ENCODE results near the gene LDB3. TPM values are rescaled to one million over a fixed set of nuclear protein-coding genes. Genes with fewer than 3 reads are reported as not detected.

LDB3 gene
- total RNA-seq, 2 donors from 2014 or later = 0.14 to 0.16 TPM

GRCh38 chr10:86775056-86775869, 107.0 kb downstream of the LDB3 start:
- Mint-ChIP-seq H3K9me3 (no peaks in the 10 kb centered on the region), H3K4me1 (ENCODE audit: low read depth) (no peaks in the 10 kb centered on the region), H3K4me3 (no peak overlapping the region), H3K27me3 (ENCODE audit: low read depth) (no peaks in the 10 kb centered on the region), H3K27ac (no peak overlapping the region), H3K36me3 (ENCODE audit: insufficient read depth in 2 of 2) (no peaks in the 10 kb centered on the region)
- ATAC-seq (replicated peaks in 1 of 2) (peak in 1 of 2 donors; percentile 30), DNase-seq (no peak)

GRCh38 chr10:86775870-86776180, 107.5 kb downstream of the LDB3 start:
- Mint-ChIP-seq H3K36me3 (ENCODE audit: insufficient read depth in 2 of 2) (no peaks in the 10 kb centered on the region), H3K4me3 (no peak overlapping the region)

GRCh38 chr10:86779220-86780017, 111.1 kb downstream of the LDB3 start:
- no peak for DNase-seq
- Mint-ChIP-seq H3K27me3 (ENCODE audit: low read depth) (no peaks in the 10 kb centered on the region), H3K4me3 (no peak overlapping the region), H3K36me3 (ENCODE audit: insufficient read depth in 2 of 2) (peaks cover 0 to 2% of the 10 kb centered on the region in 2 donors), H3K4me1 (ENCODE audit: low read depth) (no peaks in the 10 kb centered on the region), H3K27ac (no peak overlapping the region), H3K9me3 (peaks cover 0 to 2% of the 10 kb centered on the region in 2 donors)
- ATAC-seq (replicated peaks in 1 of 2) = no peak

More at GRCh38 chr10:86775870-86776180, 107.5 kb downstream of the LDB3 start:
- DNase-seq = no peak
- ATAC-seq (replicated peaks in 1 of 2) = no peak
- H3K27ac Mint-ChIP-seq = no peak overlapping the region
- H3K27me3 Mint-ChIP-seq (ENCODE audit: low read depth) = no peaks in the 10 kb centered on the region
- H3K9me3 Mint-ChIP-seq = no peaks in the 10 kb centered on the region
- no peaks in the 10 kb centered on the region for H3K4me1 Mint-ChIP-seq (ENCODE audit: low read depth)

GRCh38 chr10:86782701-86783418, 114.5 kb downstream of the LDB3 start:
- Mint-ChIP-seq H3K27ac (no peak overlapping the region), H3K4me3 (peak overlapping the region in 1 of 2 donors; percentile 10), H3K4me1 (ENCODE audit: low read depth) (no peaks in the 10 kb centered on the region), H3K36me3 (ENCODE audit: insufficient read depth in 2 of 2) (peaks cover 6 to 7% of the 10 kb centered on the region in 2 donors), H3K27me3 (ENCODE audit: low read depth) (no peaks in the 10 kb centered on the region), H3K9me3 (peaks cover 7% of the 10 kb centered on the region in 2 donors)
- peak; percentile 50 to 83 for ATAC-seq (replicated peaks in 1 of 2)
- no peak for DNase-seq

- DNase-seq (no peak), ATAC-seq (replicated peaks in 1 of 2) (no peak)
- no peaks in the 10 kb centered on the region for H3K4me1 Mint-ChIP-seq (ENCODE audit: low read depth)
- no peak overlapping the region for H3K4me3 Mint-ChIP-seq
- peaks cover 7 to 8% of the 10 kb centered on the region in 2 donors for H3K9me3 Mint-ChIP-seq
- no peaks in the 10 kb centered on the region for H3K27me3 Mint-ChIP-seq (ENCODE audit: low read depth)
- H3K36me3 Mint-ChIP-seq (ENCODE audit: insufficient read depth in 2 of 2) = peaks cover 6 to 7% of the 10 kb centered on the region in 2 donors
- no peak overlapping the region for H3K27ac Mint-ChIP-seq
Measured at GRCh38 chr10:86785037-86785436, 116.7 kb downstream of the LDB3 start.

Other genes starting within 250 kb of the LDB3 start
- 10 to 100 TPM; 53.6 to 57.6 TPM for gene WAPL, start 146.7 kb upstream of the LDB3 start, total RNA-seq
- not detected for gene OPN4, start 14.0 kb upstream of the LDB3 start, total RNA-seq
- gene BMPR1A, start 88.1 kb downstream of the LDB3 start, total RNA-seq = 10 to 100 TPM in 1 of 2 donors, 1 to 10 TPM in 1; 7.0 to 11.8 TPM

Measured in activated T-cell treated with anti-CD3 and anti-CD28 coated beads, Interleukin-2, amount 50 U/mL, for 72 hours (primary cell).